Activated T-helper 17 cell treated with anti-CD3 and anti-CD28 coated beads, Interleukin-2, amount 50 U/mL, for 72 hours (primary cell): ENCODE results near the gene SLAMF1. TPM values are rescaled to one million over a fixed set of nuclear protein-coding genes. Genes with fewer than 3 reads are reported as not detected.
"Not testable (repeated sequence)": the region's sequence is repeated elsewhere in the genome, so short reads cannot be mapped to it uniquely, and the experiment has no call there.

ENCODE experiments used
- ATAC-seq: fragments of 150-1000 bp; cut with Tn5 transposase; replicated peaks from 2 replicates; pipeline ENCODE4 v1.10.0; 2021; ENCODE audit warnings: mild to moderate bottlenecking, moderate library complexity
- H3K27ac Mint-ChIP-seq: one replicate; pipeline ENCODE4 v1.8.0; 2022; ENCODE audit warnings: mixed read lengths
- H3K27me3 Mint-ChIP-seq: one replicate; pipeline ENCODE4 v1.8.0; 2022; ENCODE audit warnings: mixed read lengths
- H3K36me3 Mint-ChIP-seq: one replicate; pipeline ENCODE4 v1.8.0; 2022; ENCODE audit warnings: low read depth, mild to moderate bottlenecking, mixed read lengths
- H3K4me1 Mint-ChIP-seq: one replicate; pipeline ENCODE4 v1.8.0; 2022; ENCODE audit warnings: mixed read lengths
- H3K4me3 Mint-ChIP-seq: one replicate; pipeline ENCODE4 v1.8.0; 2022; ENCODE audit warnings: mild to moderate bottlenecking, mixed read lengths
- H3K9me3 Mint-ChIP-seq: one replicate; pipeline ENCODE4 v1.8.0; 2022; ENCODE audit warnings: mixed read lengths
- total RNA-seq, 2 donors: library from RNA; stranded (reverse); gene quantifications; one replicate each; pipeline ENCODE4 v1.2.3, GENCODE V29; 2022

The SLAMF1 gene
- total RNA-seq, 2 donors from 2014 or later: 121 to 186 TPM

DNA sequence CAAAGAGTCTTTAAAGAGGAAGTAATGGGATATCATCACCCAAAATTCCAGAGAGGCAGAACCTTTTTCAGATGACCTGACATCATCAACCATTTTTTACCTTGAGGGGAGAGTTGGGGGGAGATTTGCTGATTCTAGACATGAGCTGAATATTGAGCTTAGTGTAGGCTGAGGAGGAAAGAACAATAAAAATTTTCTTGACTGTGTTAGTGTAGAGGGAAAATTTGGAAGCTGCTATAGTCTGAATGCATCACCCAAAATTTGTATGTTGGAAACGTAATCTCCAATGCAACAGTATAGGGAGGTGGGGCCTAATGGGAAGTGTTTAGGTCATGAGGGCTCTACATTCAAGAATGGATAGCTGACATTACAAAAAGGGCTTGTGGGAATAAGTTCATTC, 49.8 kb downstream of the SLAMF1 start:
- Mint-ChIP-seq H3K9me3 (peaks cover 12% of the 10 kb centered on the region), H3K27ac (no peak overlapping the region), H3K4me3 (no peak overlapping the region), H3K36me3 (no peaks in the 10 kb centered on the region), H3K27me3 (no peaks in the 10 kb centered on the region), H3K4me1 (no peaks in the 10 kb centered on the region)
- ATAC-seq: no peak

DNA sequence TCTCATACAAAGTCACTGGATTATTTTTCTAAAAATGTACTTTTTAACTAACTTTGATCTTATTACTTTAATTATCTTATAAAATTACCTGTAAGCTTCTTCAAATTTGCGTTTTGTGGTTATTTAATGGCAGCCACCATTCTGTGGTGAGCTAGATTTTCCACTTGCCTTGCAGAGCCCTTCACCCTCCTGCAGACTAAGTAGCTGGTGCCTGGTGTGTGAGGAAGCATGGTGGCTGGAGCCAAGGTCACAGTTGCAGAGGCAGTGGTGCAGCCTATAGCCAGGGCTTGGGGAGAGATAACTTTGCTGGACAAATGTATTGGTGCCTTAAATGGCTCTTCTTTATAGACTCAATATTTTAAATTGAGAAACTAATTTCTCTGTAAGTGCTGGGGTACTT, 56.4 kb downstream of the SLAMF1 start:
- H3K9me3 Mint-ChIP-seq: peaks cover 13% of the 10 kb centered on the region
- no peaks in the 10 kb centered on the region for H3K36me3 Mint-ChIP-seq
- H3K4me1 Mint-ChIP-seq: peaks cover 5% of the 10 kb centered on the region
- ATAC-seq: no peak
- no peak overlapping the region for H3K4me3 Mint-ChIP-seq
- H3K27me3 Mint-ChIP-seq: no peaks in the 10 kb centered on the region
- no peak overlapping the region for H3K27ac Mint-ChIP-seq

DNA sequence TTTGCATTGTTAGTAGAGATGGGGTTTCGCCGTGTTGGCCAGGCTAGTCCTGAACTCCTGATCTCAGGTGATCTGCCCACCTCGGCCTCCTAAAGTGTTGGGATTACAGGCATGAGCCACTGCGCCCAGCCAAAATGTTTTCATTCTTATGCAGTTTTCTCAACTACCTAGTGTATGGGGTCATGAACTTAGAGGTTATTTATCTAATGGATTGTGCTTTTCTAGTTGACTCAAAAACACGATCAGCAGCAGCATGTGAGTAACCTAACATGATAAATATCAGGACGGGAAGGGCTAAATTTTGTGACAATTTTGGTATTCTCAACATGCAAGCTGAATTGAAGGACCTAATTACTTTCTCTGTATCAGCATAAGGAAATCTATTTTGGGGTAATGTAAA, 58.4 kb downstream of the SLAMF1 start:
- no peak for ATAC-seq
- Mint-ChIP-seq H3K4me3 (no peak overlapping the region), H3K36me3 (no peaks in the 10 kb centered on the region), H3K27me3 (no peaks in the 10 kb centered on the region), H3K4me1 (peaks cover 15% of the 10 kb centered on the region), H3K27ac (no peak overlapping the region), H3K9me3 (peaks cover 8% of the 10 kb centered on the region)

DNA sequence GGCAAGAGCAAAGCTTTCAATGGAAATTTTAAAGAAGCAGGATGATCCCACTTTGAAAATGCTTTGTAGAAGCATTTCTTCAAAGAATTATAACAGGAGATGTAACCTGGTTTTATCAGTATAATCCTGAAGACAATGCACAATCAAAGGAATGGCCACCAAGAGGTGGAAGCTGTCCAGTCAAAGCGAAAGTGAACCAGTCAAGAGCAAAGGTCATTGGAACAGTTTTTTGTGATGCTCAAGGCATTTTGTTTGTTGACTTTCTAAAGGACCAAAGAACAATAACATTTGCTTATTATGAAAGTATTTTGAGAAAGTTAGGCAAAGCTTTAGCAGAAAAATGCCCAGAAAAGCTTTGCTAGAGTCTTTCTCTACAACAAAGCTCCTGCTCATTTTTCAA, 62.1 kb downstream of the SLAMF1 start:
- Mint-ChIP-seq H3K4me1 (peaks cover 42% of the 10 kb centered on the region), H3K27me3 (no peaks in the 10 kb centered on the region), H3K4me3 (peak overlapping the region; percentile 65), H3K9me3 (peaks cover 3% of the 10 kb centered on the region), H3K36me3 (no peaks in the 10 kb centered on the region), H3K27ac (no peak overlapping the region)
- peak; percentile 35 for ATAC-seq

DNA sequence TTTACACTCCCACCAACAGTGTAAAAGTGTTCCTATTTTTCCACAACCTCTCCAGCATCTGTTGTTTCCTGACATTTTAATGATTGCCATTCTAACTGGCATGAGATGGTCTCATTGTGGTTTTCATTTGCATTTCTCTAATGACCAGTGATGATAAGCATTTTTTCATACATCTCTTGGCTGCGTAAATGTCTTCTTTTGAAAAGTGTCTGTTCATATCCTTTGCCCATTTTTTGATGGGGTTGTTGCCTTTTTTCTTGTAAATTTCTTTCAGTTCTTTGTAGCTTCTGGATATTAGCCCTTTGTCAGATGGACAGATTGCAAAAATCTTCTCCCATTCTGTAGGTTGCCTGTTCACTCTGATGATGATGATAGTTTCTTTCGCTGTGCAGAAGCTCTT, 63.9 kb downstream of the SLAMF1 start:
- ATAC-seq, H3K27me3 Mint-ChIP-seq, H3K36me3 Mint-ChIP-seq, H3K9me3 Mint-ChIP-seq: not testable (repeated sequence)
- Mint-ChIP-seq H3K4me1 (peaks cover 50% of the 10 kb centered on the region), H3K27ac (peak overlapping the region; percentile 31), H3K4me3 (peak overlapping the region; percentile 65)

DNA sequence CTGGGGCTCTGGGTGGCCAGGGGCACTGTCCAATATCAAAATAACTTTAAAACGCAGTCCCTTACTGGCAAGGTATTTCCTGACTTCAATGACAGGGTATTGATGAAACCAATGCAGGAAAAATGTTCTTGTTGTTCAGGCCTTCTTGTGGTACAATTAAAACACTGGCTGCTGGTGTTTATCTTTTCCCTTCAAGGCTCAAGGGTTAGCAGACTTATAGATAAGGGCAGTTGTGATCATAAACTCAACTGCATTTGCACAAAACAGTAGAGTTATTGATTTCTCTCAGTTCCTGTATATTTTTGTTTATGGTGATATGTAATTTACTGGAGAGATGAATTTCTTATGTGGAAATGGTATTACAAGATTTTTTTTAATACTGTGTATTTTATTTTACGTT, 64.9 kb downstream of the SLAMF1 start:
- H3K4me1 Mint-ChIP-seq: peaks cover 59% of the 10 kb centered on the region
- no peak for ATAC-seq
- no peaks in the 10 kb centered on the region for H3K27me3 Mint-ChIP-seq
- peak overlapping the region; percentile 73 for H3K4me3 Mint-ChIP-seq
- peak overlapping the region; percentile 89 for H3K27ac Mint-ChIP-seq
- peaks cover 3% of the 10 kb centered on the region for H3K9me3 Mint-ChIP-seq
- peaks cover 6% of the 10 kb centered on the region for H3K36me3 Mint-ChIP-seq

DNA sequence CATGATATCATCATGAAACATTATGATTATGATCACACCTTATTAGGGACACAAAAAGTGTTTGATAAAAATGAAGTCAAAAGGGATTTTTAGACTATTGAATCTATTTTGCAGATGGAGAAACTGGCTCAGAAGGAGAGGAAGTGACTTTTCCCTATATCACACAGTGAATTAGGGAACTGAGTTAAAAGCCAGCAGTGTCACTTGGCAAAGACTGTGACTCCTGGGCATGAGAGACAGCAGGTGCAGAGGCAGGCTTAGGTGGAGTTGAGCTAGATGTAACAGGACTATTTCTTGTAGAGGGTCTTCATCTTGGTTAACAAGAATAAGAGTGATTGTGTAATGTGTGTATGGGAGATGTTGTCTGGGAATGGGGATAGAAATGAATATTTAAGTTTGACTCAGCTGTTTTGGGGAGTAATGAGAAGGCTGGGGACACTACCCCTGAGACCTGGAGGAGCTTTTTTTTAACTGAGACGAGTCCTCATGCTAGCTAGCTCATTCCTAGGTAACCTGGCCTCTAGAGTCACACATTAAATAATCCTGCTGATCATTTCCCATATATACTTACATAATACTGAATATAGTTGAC, 66.5 kb downstream of the SLAMF1 start:
- H3K36me3 Mint-ChIP-seq: peaks cover 13% of the 10 kb centered on the region
- peaks cover 61% of the 10 kb centered on the region for H3K4me1 Mint-ChIP-seq
- peak overlapping the region; percentile 73 for H3K4me3 Mint-ChIP-seq
- no peaks in the 10 kb centered on the region for H3K27me3 Mint-ChIP-seq
- H3K9me3 Mint-ChIP-seq: no peaks in the 10 kb centered on the region
- ATAC-seq: no peak
- peak overlapping the region; percentile 89 for H3K27ac Mint-ChIP-seq

DNA sequence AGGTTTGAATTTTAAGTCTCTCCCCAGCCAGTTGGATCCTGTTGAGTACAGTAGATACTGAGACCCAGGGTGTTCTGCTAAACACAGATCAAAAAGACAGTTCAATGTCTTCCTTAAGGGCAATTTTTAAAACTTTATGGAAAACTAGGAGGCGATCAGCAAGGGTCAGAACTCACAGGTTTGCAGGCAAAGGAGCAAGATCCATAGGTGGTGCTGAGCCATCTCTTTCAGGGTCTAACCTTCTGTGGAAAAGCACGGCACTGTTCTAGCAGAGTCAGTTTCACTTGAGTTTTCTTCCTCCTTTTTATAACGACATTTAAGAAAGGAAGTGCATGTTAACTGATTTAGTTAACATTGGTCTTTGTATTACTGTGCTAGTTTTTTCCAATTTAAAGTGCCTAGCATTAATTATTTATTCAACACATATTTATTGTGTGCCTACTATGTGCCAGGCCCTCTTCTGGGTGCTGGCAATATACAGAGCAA, 67.6 kb downstream of the SLAMF1 start, which contains the start of gene CD84:
TSS of gene CD84 (minus strand) at position 281 of the 486 bp plus-strand sequence. CDS start at position 222, 59 bp downstream.
- Mint-ChIP-seq H3K36me3 (peaks cover 13% of the 10 kb centered on the region), H3K9me3 (no peaks in the 10 kb centered on the region), H3K4me1 (peaks cover 68% of the 10 kb centered on the region), H3K27ac (peak within 1 kb of the TSS; percentile 89), H3K27me3 (no peaks in the 10 kb centered on the region), H3K4me3 (peak within 1 kb of the TSS; percentile 73)
- ATAC-seq: no peak

DNA sequence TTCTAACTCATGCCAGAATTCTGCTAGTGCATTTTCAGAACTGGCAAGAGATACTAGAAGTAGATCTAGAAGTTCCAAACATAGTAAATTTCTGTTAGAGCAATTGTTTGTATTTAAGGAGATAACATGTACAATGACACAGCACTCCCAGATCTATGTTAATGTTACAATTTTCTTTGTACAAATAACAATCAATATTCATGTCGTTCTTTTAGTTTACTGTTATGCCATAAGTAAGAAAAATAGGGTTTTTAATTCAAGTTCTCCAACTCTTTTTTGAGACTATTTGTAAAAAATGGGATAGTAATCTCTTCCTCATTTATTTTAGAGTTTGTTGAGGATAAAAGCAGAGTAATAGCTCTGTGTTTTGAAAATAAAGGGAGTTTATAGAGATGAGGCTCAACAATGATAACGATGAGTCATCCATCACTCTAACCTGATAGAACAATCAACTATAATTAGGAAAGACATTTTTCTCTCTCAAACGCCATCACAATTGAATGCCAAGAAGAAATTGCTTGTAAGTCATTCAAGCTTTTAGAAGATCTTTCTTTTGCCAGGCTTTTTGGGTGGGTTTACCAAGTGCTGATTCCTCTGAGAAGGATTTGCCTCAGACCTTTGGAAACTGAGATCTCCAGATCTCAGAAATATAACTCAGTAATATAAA, 68.2 kb downstream of the SLAMF1 start:
- H3K36me3 Mint-ChIP-seq: peaks cover 13% of the 10 kb centered on the region
- H3K9me3 Mint-ChIP-seq: peaks cover under 1% of the 10 kb centered on the region
- no peak for ATAC-seq
- no peaks in the 10 kb centered on the region for H3K27me3 Mint-ChIP-seq
- H3K4me1 Mint-ChIP-seq: peaks cover 66% of the 10 kb centered on the region
- H3K4me3 Mint-ChIP-seq: peak overlapping the region; percentile 73
- H3K27ac Mint-ChIP-seq: peak overlapping the region; percentile 89

DNA sequence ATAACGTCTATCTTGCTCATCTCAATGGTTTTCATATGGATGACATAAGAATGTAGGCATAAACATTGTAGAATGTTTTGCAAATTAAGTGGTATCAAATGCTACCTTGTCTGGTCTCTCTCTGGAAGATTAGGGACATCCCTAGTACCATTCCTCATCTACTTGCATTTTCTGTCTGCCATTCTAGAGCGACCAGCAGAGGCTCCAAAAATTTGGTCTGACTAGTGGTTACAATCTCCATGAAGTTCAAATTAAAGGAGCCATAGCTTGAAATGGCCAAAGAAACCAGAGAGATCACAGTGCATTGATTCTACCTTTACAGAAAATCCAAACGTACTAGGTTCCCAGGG, 68.7 kb downstream of the SLAMF1 start:
- H3K27ac Mint-ChIP-seq: peak overlapping the region; percentile 89
- H3K27me3 Mint-ChIP-seq: no peaks in the 10 kb centered on the region
- no peak for ATAC-seq
- H3K4me3 Mint-ChIP-seq: peak overlapping the region; percentile 73
- peaks cover 71% of the 10 kb centered on the region for H3K4me1 Mint-ChIP-seq
- H3K36me3 Mint-ChIP-seq: peaks cover 13% of the 10 kb centered on the region
- peaks cover 4% of the 10 kb centered on the region for H3K9me3 Mint-ChIP-seq

DNA sequence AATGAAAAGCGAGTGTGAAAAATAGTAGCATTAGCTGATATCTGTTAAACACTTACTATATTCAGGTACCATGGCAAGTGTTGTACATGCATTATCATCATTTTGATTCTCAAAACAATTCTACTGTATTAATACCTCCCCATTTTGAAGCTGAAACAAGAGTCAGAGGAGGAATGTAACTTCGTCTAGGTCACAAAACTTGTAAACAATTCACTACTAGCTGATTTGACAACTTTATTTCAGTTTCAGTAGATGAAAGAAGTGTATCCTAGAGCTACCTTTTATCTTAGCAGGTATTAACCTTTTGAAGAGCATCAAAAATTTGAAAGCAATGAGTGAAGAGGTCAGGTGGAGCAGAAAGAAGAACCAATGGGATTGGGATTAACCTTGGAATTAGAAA, 69.2 kb downstream of the SLAMF1 start:
- H3K27ac Mint-ChIP-seq: peak overlapping the region; percentile 89
- ATAC-seq: peak; percentile 7
- peaks cover 75% of the 10 kb centered on the region for H3K4me1 Mint-ChIP-seq
- H3K9me3 Mint-ChIP-seq: peaks cover 4% of the 10 kb centered on the region
- peak overlapping the region; percentile 73 for H3K4me3 Mint-ChIP-seq
- no peaks in the 10 kb centered on the region for H3K27me3 Mint-ChIP-seq
- H3K36me3 Mint-ChIP-seq: peaks cover 13% of the 10 kb centered on the region

DNA sequence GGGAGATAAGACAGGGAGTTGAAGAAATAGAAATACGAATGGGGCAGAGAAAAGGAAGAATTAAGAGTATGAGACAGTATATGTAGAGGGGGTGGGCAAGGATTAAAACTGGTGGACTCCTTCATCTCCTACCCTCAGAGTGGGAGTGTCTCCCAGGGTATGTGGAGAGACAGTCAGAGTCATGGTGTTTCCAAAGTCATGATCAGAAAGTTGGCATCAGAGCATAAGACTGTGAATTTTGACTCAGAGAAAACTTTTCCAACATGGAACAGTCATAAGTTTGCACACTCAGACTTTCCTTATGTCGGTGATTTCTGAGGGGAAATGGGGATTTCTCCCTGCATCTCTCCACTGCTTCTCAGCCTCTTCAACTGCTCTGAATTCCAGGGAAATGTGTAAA, 70.0 kb downstream of the SLAMF1 start:
- Mint-ChIP-seq H3K36me3 (peaks cover 17% of the 10 kb centered on the region), H3K27ac (peak overlapping the region; percentile 89), H3K4me3 (peak overlapping the region; percentile 73), H3K27me3 (no peaks in the 10 kb centered on the region), H3K9me3 (peaks cover 4% of the 10 kb centered on the region), H3K4me1 (peaks cover 76% of the 10 kb centered on the region)
- peak; percentile 60 for ATAC-seq

DNA sequence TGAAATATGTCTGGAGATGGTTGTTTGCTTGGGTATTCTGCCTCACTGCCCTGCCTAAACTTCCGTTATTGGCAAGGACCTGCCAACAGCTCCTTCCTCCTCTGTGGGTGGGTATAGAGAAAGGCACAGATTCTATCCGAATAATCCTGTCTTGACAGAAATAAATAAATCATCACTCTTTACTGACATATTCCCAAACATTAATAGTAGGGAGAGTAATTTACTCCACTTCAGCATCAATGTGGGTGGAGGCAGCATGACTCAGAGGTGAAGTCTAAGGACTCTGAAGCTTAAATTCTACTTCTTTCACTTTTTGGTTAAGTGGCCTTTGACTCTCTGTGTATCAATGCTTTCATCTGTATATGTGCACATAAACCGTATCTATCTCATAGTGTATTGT, 70.5 kb downstream of the SLAMF1 start:
- Mint-ChIP-seq H3K27ac (peak overlapping the region; percentile 89), H3K4me1 (peaks cover 76% of the 10 kb centered on the region), H3K4me3 (peak overlapping the region; percentile 73), H3K9me3 (peaks cover 4% of the 10 kb centered on the region), H3K36me3 (peaks cover 20% of the 10 kb centered on the region), H3K27me3 (no peaks in the 10 kb centered on the region)
- ATAC-seq: peak; percentile 66

DNA sequence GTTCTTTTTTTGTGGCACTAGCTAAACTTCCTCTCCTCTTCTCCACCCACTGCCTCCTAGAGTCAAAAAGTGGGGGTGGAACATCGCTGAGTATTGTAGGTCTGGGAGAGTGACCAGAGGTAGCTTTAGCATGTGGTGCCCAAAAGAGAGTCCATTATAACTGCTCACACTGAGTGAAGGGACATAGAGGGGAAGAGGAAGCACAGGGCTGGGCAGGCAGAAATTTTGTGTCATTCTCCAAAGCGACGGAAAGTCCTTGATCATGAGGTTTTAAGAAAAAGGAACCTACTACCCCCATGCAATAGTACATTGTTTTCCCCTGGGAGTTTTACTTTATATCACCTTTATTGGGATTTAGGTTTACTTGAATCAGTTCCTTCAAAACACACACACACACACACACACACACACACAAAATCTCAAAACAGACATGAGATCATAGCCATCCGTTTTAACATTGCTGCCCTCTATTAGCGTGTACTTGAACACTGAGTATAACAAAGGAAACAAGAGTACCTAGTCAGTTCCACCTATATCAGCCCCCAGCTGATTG, 71.7 kb downstream of the SLAMF1 start:
- Mint-ChIP-seq H3K27ac (peak overlapping the region; percentile 89), H3K36me3 (peaks cover 20% of the 10 kb centered on the region), H3K9me3 (peaks cover 10% of the 10 kb centered on the region), H3K4me1 (peaks cover 70% of the 10 kb centered on the region), H3K4me3 (peak overlapping the region; percentile 73), H3K27me3 (no peaks in the 10 kb centered on the region)
- ATAC-seq: peak; percentile 64

DNA sequence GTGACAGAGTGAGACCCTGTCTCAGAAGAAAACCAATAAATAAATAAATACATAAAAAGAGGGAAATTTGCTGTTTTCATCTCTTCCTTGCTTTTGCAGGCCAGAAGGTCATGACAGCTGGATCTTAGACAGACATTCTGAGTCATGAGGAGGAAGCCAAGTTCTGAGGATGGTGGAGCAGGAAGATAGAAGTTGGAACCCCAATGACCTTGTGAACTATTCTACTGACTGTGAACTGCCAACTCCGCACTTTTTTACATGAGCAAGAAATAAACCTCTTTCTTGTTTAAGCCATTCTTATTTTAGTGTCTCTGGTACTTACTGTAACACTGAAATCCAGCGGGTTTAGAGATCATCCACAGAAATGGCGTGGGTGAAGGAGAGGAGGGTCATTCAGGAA, 76.0 kb downstream of the SLAMF1 start:
- H3K27me3 Mint-ChIP-seq: no peaks in the 10 kb centered on the region
- H3K36me3 Mint-ChIP-seq: peaks cover 15% of the 10 kb centered on the region
- no peak for ATAC-seq
- peaks cover 10% of the 10 kb centered on the region for H3K9me3 Mint-ChIP-seq
- peak overlapping the region; percentile 73 for H3K4me3 Mint-ChIP-seq
- H3K4me1 Mint-ChIP-seq: peaks cover 74% of the 10 kb centered on the region
- H3K27ac Mint-ChIP-seq: peak overlapping the region; percentile 78
